ENCODE data around the gene ADGRV1.
"Not testable (repeated sequence)": the region's sequence is repeated elsewhere in the genome, so short reads cannot be mapped to it uniquely, and the experiment has no call there.

ADGRV1 gene

DNA sequence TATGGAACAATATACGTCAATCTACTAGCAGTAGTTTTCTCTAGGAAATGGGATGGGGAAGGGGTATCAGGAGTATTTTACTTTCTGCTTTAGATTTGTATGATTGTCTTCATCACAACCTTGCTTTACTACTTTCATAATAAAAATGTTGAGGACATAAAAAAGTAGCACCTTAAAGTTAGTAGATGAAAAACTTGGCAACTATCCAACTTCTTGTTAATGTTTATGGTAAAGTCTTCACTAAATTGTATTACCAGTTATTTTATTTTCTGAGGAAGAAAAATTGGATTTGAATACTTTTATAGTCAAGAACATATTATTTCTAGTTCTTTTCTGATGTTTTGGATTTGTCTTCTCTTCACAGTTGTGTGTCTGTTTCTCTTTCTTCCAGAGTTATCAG, 452.4 kb downstream of the ADGRV1 start:
- H3K4me2 ChIP-seq (ENCODE audit: insufficient read depth, low read length) = no peak overlapping the region
- no peak for DNase-seq
- ATAC-seq (ENCODE audit: insufficient read depth, low read depth) = no peak
- no peaks in the 10 kb centered on the region for H3K27me3 ChIP-seq (ENCODE audit: insufficient read depth, low read length, poor library complexity)
- TF ChIP-seq, protein P1, sequence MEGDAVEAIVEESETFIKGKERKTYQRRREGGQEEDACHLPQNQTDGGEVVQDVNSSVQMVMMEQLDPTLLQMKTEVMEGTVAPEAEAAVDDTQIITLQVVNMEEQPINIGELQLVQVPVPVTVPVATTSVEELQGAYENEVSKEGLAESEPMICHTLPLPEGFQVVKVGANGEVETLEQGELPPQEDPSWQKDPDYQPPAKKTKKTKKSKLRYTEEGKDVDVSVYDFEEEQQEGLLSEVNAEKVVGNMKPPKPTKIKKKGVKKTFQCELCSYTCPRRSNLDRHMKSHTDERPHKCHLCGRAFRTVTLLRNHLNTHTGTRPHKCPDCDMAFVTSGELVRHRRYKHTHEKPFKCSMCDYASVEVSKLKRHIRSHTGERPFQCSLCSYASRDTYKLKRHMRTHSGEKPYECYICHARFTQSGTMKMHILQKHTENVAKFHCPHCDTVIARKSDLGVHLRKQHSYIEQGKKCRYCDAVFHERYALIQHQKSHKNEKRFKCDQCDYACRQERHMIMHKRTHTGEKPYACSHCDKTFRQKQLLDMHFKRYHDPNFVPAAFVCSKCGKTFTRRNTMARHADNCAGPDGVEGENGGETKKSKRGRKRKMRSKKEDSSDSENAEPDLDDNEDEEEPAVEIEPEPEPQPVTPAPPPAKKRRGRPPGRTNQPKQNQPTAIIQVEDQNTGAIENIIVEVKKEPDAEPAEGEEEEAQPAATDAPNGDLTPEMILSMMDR (IDR thresholded peaks at IDR 0.05; ENCODE audit: borderline replicate concordance, extremely low read depth, low read length, poor library complexity, severe bottlenecking) = no peak
- no peak for TF ChIP-seq EZH2 (IDR thresholded peaks at IDR 0.05; ENCODE audit: borderline replicate concordance, low read depth, low read length, severe bottlenecking)
- no peak overlapping the region for H3K4me3 ChIP-seq (ENCODE audit: low read depth in 1 of 2, low read length in 2 of 2)
- no peaks in the 10 kb centered on the region for H4K20me1 ChIP-seq (ENCODE audit: insufficient read depth, low read length)
- H3K36me3 ChIP-seq (ENCODE audit: insufficient read depth, low read length) = no peaks in the 10 kb centered on the region
- no peak overlapping the region for H3K27ac ChIP-seq (ENCODE audit: low read length)
- no peaks in the 10 kb centered on the region for H3K4me1 ChIP-seq (ENCODE audit: insufficient read depth, low read length)
- H3K9ac ChIP-seq (ENCODE audit: low read depth, low read length) = no peak overlapping the region
- H3K9me3 ChIP-seq (ENCODE audit: insufficient read depth, low read length, severe bottlenecking) = peaks cover 6% of the 10 kb centered on the region
- H3K79me2 ChIP-seq (ENCODE audit: insufficient read depth, low read length) = no peaks in the 10 kb centered on the region
- H2AFZ ChIP-seq (ENCODE audit: low read depth, low read length) = no peak overlapping the region

GRCh38 chr5:91012867-91013266, 454.3 kb downstream of the ADGRV1 start:
- not testable (repeated sequence) for H3K27ac ChIP-seq (ENCODE audit: low read length); ATAC-seq (ENCODE audit: insufficient read depth, low read depth); H4K20me1 ChIP-seq (ENCODE audit: insufficient read depth, low read length); H3K27me3 ChIP-seq (ENCODE audit: insufficient read depth, low read length, poor library complexity); H3K9me3 ChIP-seq (ENCODE audit: insufficient read depth, low read length, severe bottlenecking); DNase-seq; H3K4me1 ChIP-seq (ENCODE audit: insufficient read depth, low read length); H3K4me3 ChIP-seq (ENCODE audit: low read depth in 1 of 2, low read length in 2 of 2); H3K9ac ChIP-seq (ENCODE audit: low read depth, low read length); H3K4me2 ChIP-seq (ENCODE audit: insufficient read depth, low read length); H3K36me3 ChIP-seq (ENCODE audit: insufficient read depth, low read length); H2AFZ ChIP-seq (ENCODE audit: low read depth, low read length); H3K79me2 ChIP-seq (ENCODE audit: insufficient read depth, low read length)

DNA sequence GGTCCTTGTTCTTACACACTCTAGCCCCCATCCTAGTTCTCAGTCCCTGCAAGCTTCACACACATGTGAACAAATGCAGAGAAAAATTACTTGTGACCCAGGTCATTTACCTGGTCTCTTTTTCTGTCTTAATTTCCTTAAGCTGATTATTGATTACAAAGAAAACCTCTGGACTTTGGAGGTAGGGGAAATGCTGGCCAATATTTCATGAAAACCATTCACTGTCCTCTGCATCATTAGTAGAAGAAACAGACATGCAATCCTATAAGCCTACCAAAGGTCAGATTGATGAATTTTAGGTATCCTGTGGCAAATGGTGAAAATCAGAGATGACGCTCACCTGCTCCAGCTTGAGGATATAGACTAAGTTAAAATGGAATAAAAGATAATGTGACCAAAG, 457.7 kb downstream of the ADGRV1 start:
- no peak overlapping the region for H2AFZ ChIP-seq (ENCODE audit: low read depth, low read length)
- H4K20me1 ChIP-seq (ENCODE audit: insufficient read depth, low read length) = no peaks in the 10 kb centered on the region
- H3K4me3 ChIP-seq (ENCODE audit: low read depth in 1 of 2, low read length in 2 of 2) = no peak overlapping the region
- no peak overlapping the region for H3K4me2 ChIP-seq (ENCODE audit: insufficient read depth, low read length)
- no peaks in the 10 kb centered on the region for H3K27me3 ChIP-seq (ENCODE audit: insufficient read depth, low read length, poor library complexity)
- TF ChIP-seq EZH2 (IDR thresholded peaks at IDR 0.05; ENCODE audit: borderline replicate concordance, low read depth, low read length, severe bottlenecking) = no peak
- H3K36me3 ChIP-seq (ENCODE audit: insufficient read depth, low read length) = no peaks in the 10 kb centered on the region
- ATAC-seq (ENCODE audit: insufficient read depth, low read depth) (no peak), DNase-seq (no peak)
- no peak overlapping the region for H3K9ac ChIP-seq (ENCODE audit: low read depth, low read length)
- H3K79me2 ChIP-seq (ENCODE audit: insufficient read depth, low read length) = no peaks in the 10 kb centered on the region
- H3K4me1 ChIP-seq (ENCODE audit: insufficient read depth, low read length) = no peaks in the 10 kb centered on the region
- H3K9me3 ChIP-seq (ENCODE audit: insufficient read depth, low read length, severe bottlenecking) = peaks cover 6% of the 10 kb centered on the region
- H3K27ac ChIP-seq (ENCODE audit: low read length) = no peak overlapping the region

GRCh38 chr5:91016954-91017700, 458.5 kb downstream of the ADGRV1 start:
- H3K27me3 ChIP-seq (ENCODE audit: insufficient read depth, low read length, poor library complexity) = no peaks in the 10 kb centered on the region
- H3K9me3 ChIP-seq (ENCODE audit: insufficient read depth, low read length, severe bottlenecking) = peaks cover 6% of the 10 kb centered on the region
- H3K4me2 ChIP-seq (ENCODE audit: insufficient read depth, low read length) = no peak overlapping the region
- H3K9ac ChIP-seq (ENCODE audit: low read depth, low read length) = no peak overlapping the region
- no peaks in the 10 kb centered on the region for H4K20me1 ChIP-seq (ENCODE audit: insufficient read depth, low read length)
- H3K4me1 ChIP-seq (ENCODE audit: insufficient read depth, low read length) = no peaks in the 10 kb centered on the region
- no peak overlapping the region for H3K27ac ChIP-seq (ENCODE audit: low read length)
- H3K79me2 ChIP-seq (ENCODE audit: insufficient read depth, low read length) = no peaks in the 10 kb centered on the region
- no peak for ATAC-seq (ENCODE audit: insufficient read depth, low read depth)
- no peaks in the 10 kb centered on the region for H3K36me3 ChIP-seq (ENCODE audit: insufficient read depth, low read length)
- no peak overlapping the region for H3K4me3 ChIP-seq (ENCODE audit: low read depth in 1 of 2, low read length in 2 of 2)
- no peak overlapping the region for H2AFZ ChIP-seq (ENCODE audit: low read depth, low read length)
- TF ChIP-seq, protein P1 (IDR thresholded peaks at IDR 0.05; ENCODE audit: borderline replicate concordance, extremely low read depth, low read length, poor library complexity, severe bottlenecking) = no peak
- TF ChIP-seq EZH2 (IDR thresholded peaks at IDR 0.05; ENCODE audit: borderline replicate concordance, low read depth, low read length, severe bottlenecking) = no peak
- DNase-seq = no peak

Data from DND-41 (cell line).